ENCODE measurements around the gene PLEKHH1.

PLEKHH1 gene

DNA sequence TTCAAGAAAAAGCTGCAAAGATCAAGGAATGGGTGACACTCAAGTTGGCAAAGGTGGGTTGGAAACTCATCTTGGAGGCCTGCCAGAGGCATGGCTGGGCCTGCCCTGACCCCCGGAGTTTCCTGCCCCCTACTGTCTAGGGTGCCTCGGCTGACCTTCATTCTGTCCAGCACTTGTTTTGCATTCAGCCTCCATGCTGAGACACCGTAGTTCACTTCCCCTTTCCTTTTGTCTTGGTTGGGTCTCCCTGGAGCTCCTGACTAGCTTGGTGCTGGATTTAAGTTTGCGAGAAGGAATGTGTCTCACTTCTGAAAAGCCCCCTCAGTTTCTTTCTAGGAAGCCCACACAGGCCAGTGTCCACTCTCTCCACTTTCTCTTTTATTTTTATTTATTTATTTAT lies 26.5 kb downstream of the PLEKHH1 start:
- Mint-ChIP-seq H3K4me3 (no peak overlapping the region), H3K9me3 (no peaks in the 10 kb centered on the region), H3K36me3 (no peaks in the 10 kb centered on the region), H3K27me3 (no peaks in the 10 kb centered on the region), H3K27ac (no peak overlapping the region), H3K4me1 (peaks cover 6% of the 10 kb centered on the region)
- ATAC-seq: no peak

DNA sequence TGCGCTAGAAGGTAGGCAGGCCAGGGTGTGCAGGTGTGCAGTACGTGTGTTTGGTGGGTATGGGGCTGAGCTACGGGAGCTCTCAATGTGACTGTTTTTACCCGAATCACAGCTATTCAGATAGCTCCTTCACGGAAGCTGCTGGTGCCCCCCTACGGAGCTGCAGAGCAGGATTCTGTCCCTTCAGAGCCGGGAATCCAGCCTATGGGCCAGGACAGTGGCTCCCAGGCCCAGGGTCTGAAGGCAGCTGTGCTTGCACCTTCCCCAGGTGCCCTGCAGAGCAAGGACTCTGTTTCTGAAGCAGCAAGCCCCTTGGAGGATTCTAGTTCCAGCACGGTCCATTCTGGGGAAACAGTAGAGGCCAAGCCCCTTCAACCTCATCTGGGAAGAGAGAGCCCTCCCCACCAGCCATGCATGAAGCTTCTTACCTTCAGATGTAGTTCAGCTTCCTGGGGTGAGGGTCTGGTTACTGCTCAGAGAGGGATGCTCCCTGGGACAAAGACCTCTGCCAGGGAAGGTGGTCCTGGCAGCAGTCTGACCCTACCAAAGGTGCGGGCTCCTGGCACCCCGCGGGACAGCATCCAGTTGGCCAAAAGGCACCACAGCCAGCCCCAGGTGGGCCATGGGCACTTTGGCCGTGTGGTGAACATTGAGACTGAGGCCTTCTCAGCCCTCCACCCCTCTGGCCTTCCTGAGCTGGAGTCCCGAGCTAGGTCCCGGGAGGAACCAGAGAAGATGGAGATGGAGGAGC lies 29.1 kb downstream of the PLEKHH1 start:
- Mint-ChIP-seq H3K27ac (no peak overlapping the region), H3K4me1 (peaks cover 10% of the 10 kb centered on the region), H3K36me3 (no peaks in the 10 kb centered on the region), H3K9me3 (no peaks in the 10 kb centered on the region), H3K27me3 (no peaks in the 10 kb centered on the region), H3K4me3 (no peak overlapping the region)
- no peak for ATAC-seq

DNA sequence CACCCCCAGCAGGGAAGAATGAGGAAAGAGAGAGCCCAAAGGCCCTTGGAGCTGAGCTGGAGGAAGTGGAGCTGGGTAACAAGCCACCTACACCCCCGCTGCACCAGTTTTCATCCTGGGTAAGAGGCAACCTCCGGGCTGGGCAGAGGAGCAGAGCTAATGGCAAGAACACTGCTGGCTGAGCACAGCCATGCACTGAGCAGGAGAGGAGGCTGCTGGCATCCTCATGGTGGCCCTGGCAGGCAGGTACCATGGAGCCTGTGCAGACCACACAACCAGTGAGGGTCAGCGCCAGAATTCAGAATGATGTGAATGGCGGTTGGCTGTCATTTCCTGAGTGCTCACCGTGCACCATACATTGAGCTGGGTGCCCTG lies 29.7 kb downstream of the PLEKHH1 start:
- Mint-ChIP-seq H3K4me3 (no peak overlapping the region), H3K36me3 (no peaks in the 10 kb centered on the region), H3K27ac (no peak overlapping the region), H3K27me3 (no peaks in the 10 kb centered on the region), H3K9me3 (no peaks in the 10 kb centered on the region), H3K4me1 (peaks cover 10% of the 10 kb centered on the region)
- no peak for ATAC-seq

DNA sequence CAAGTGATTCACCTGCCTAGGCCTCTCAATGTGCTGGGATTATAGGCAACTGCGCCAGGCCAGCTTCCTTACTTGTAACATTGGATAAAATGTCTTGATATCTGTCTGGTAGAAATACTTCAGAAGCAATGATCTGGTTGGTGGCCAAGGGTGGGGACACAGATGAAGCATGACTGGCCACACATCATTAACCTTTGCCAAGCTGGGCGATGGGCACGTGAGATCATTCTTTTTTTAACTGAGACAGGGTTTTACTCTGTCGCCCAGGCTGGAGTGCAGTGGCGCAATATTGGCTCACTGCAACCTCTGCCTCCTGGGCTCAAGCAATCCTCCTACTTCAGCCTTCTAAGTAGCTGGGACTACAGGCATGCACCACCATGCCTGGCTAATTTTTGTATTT lies 31.1 kb downstream of the PLEKHH1 start:
- Mint-ChIP-seq H3K27me3 (no peaks in the 10 kb centered on the region), H3K4me3 (no peak overlapping the region), H3K36me3 (no peaks in the 10 kb centered on the region), H3K9me3 (no peaks in the 10 kb centered on the region), H3K27ac (no peak overlapping the region), H3K4me1 (peaks cover 10% of the 10 kb centered on the region)
- ATAC-seq: no peak

DNA sequence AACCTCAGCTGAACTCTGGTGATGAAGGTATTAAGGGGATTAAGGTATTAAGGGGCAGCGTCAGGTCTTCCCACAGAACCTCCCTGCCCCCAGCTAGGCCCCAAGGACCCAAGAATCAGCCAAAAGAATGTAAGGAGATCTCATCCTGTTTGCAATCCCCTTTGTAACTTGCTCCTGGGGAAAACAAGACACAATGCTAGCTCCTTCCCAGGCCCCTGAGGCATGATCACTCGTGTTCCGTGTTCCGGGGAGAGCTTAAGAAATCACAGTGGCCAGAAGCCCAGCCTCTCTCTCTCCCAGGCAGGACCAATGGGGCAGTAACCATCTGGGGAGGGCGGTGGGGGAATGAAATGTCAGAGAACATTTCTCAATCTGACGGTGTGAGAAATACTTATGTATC lies 33.8 kb downstream of the PLEKHH1 start:
- Mint-ChIP-seq H3K4me1 (peaks cover 17% of the 10 kb centered on the region), H3K9me3 (no peaks in the 10 kb centered on the region), H3K27me3 (no peaks in the 10 kb centered on the region), H3K27ac (no peak overlapping the region), H3K4me3 (no peak overlapping the region), H3K36me3 (no peaks in the 10 kb centered on the region)
- ATAC-seq: no peak

DNA sequence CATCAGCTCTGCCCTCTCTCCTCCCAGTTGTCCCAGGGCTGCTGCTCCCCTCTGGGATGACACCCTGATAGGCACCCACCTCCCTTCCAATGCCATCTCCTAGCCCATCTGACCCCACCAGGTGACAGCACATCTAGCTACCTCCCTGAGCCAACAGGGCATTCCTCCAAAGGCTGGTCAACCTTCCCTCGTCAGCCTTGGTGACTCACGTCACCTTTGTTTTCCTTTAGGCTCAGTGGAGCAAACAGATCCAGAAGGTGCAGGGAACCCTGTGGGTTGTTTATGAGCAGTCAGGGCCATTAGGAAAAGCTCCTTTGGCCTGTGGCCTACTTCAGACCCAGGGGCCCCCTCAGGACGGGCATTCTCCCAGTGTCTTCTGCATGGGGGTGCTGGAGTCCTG lies 34.6 kb downstream of the PLEKHH1 start:
- H3K36me3 Mint-ChIP-seq: no peaks in the 10 kb centered on the region
- peaks cover 2% of the 10 kb centered on the region for H3K27me3 Mint-ChIP-seq
- no peak overlapping the region for H3K27ac Mint-ChIP-seq
- no peak overlapping the region for H3K4me3 Mint-ChIP-seq
- peaks cover 17% of the 10 kb centered on the region for H3K4me1 Mint-ChIP-seq
- no peak for ATAC-seq
- no peaks in the 10 kb centered on the region for H3K9me3 Mint-ChIP-seq

DNA sequence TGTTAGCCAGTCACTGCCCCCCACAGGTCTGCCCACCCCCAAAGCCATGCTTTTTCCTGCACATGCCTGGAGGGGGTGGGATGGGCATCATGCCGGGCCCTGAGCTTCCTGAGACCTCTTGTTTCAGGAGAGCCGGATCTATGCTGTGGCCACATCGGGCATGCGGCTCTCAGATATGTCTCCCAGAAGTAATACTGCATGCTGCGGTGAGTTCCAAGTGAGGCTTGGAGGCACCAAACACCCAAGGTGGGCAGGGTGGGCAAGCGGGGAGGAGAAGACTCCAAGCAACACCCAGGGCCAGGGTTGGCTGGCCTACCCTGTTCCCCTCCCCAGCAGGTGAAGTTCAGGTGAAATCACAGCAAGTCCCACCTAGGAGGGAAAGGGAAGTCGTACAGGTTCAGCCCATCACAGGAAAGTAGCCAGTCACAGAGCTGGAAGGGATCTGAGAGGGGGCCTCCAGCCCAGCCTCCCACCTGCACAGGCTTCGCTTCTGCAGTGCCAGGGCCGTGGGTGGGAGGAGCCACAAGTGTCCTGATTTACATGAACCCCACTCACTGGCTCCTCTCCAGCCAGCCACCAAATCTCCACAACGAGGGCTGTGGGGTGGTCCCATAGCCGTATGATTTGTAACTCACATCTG lies 36.0 kb downstream of the PLEKHH1 start:
- H3K9me3 Mint-ChIP-seq: no peaks in the 10 kb centered on the region
- no peak overlapping the region for H3K4me3 Mint-ChIP-seq

DNA sequence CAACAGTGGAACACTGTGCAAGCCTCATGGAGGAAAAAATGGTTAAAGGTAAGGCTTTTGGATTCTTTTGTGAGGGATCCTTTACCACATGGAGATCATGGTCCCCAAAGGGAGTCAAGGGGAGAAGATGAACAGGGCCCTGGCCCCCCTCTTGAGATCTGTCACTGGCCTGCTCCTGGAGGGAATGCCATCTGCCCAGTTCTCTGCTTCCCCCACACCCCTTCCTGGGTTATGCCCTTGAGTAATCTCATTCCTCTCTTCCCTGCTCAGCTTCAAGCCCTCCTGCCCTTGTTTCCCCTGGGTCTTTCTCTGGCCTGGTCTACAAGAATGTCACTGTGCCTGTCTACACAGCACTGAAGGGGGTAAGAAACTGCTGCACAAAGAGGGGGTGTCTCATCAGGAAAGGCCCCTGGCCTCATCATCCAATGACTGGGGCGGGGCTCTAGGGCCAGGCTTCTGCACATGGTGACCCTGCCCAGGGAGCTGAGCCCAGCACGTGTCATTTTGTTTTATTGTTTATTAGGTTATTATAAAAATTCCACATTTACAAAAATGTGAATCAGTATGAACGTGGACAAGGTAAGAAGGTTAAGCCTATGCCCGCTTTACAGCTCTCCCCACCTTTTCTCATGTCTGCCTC lies 36.7 kb downstream of the PLEKHH1 start:
- Mint-ChIP-seq H3K9me3 (no peaks in the 10 kb centered on the region), H3K4me1 (peaks cover 10% of the 10 kb centered on the region), H3K36me3 (no peaks in the 10 kb centered on the region), H3K4me3 (no peak overlapping the region), H3K27ac (no peak overlapping the region), H3K27me3 (peaks cover 7% of the 10 kb centered on the region)
- ATAC-seq: no peak

More for the DNA sequence above, 36.0 kb downstream of the PLEKHH1 start:
- no peak overlapping the region for H3K27ac Mint-ChIP-seq
- no peak for ATAC-seq
- H3K36me3 Mint-ChIP-seq: no peaks in the 10 kb centered on the region
- H3K4me1 Mint-ChIP-seq: peaks cover 16% of the 10 kb centered on the region
- peaks cover 7% of the 10 kb centered on the region for H3K27me3 Mint-ChIP-seq

GRCh38 chr14:67570453-67570852 lies 37.4 kb downstream of the PLEKHH1 start:
- ATAC-seq: no peak
- no peaks in the 10 kb centered on the region for H3K9me3 Mint-ChIP-seq
- no peak overlapping the region for H3K4me3 Mint-ChIP-seq
- peaks cover 7% of the 10 kb centered on the region for H3K4me1 Mint-ChIP-seq
- H3K27me3 Mint-ChIP-seq: peaks cover 7% of the 10 kb centered on the region
- H3K27ac Mint-ChIP-seq: no peak overlapping the region
- H3K36me3 Mint-ChIP-seq: no peaks in the 10 kb centered on the region

- ATAC-seq: peak; percentile 78
- Mint-ChIP-seq H3K4me1 (peaks cover 7% of the 10 kb centered on the region), H3K27ac (no peak overlapping the region), H3K9me3 (no peaks in the 10 kb centered on the region), H3K36me3 (no peaks in the 10 kb centered on the region), H3K27me3 (peaks cover 7% of the 10 kb centered on the region), H3K4me3 (no peak overlapping the region)
Observed at GRCh38 chr14:67571275-67571990, 38.3 kb downstream of the PLEKHH1 start.

- Mint-ChIP-seq H3K9me3 (no peaks in the 10 kb centered on the region), H3K4me3 (no peak overlapping the region), H3K27me3 (peaks cover 7% of the 10 kb centered on the region), H3K27ac (no peak overlapping the region), H3K4me1 (peaks cover 7% of the 10 kb centered on the region), H3K36me3 (no peaks in the 10 kb centered on the region)
- no peak for ATAC-seq
Observed at GRCh38 chr14:67571991-67572323, 38.9 kb downstream of the PLEKHH1 start.

DNA sequence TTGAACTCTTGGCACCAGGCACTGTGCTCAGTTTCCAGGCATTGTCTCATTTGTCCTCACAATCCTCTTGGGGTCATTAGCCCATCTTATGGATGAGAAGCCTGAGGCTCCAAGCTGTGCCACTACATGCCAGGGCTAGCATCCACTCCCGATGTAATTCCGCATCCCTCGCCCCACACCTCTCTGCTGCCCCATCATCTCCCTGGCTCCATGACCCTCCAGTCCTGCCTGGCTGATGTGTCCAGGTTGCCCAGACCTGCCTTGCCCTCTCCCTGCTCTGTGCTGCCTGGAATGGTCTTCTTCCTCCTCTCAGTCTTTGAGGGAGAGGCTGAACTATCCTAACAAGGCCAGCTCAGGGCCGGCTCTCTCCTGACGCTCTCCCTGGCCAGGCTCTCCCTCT lies 39.5 kb downstream of the PLEKHH1 start:
- Mint-ChIP-seq H3K27ac (no peak overlapping the region), H3K4me3 (no peak overlapping the region)

GRCh38 chr14:67573228-67574010 lies 40.3 kb downstream of the PLEKHH1 start:
- Mint-ChIP-seq H3K27ac (no peak overlapping the region), H3K9me3 (no peaks in the 10 kb centered on the region), H3K36me3 (no peaks in the 10 kb centered on the region), H3K4me3 (no peak overlapping the region), H3K27me3 (peaks cover 7% of the 10 kb centered on the region), H3K4me1 (peaks cover 7% of the 10 kb centered on the region)
- ATAC-seq: no peak

More for the DNA sequence above, 39.5 kb downstream of the PLEKHH1 start:
- Mint-ChIP-seq H3K9me3 (no peaks in the 10 kb centered on the region), H3K27me3 (peaks cover 7% of the 10 kb centered on the region), H3K4me1 (peaks cover 7% of the 10 kb centered on the region), H3K36me3 (no peaks in the 10 kb centered on the region)
- no peak for ATAC-seq

DNA sequence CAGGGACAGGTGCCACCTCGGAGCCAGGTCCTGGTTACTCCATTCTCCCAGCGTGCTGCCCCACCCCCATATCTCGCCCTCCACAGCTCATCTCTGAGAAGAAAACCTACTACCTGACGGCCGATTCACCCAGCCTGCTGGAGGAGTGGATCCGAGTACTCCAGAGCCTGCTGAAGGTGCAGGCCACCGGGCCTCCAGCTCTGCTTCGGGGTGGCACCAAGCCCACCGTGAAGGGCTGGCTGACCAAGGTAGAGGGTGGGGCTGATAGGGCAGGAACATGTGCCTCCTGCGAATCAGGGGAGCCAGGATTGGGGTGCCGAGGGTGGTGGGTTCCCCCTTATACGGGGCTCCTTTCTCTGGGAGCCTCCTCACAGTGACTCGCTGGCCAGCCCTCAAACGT lies 41.1 kb downstream of the PLEKHH1 start:
- no peak overlapping the region for H3K4me3 Mint-ChIP-seq
- H3K36me3 Mint-ChIP-seq: no peaks in the 10 kb centered on the region
- H3K27ac Mint-ChIP-seq: no peak overlapping the region
- H3K9me3 Mint-ChIP-seq: no peaks in the 10 kb centered on the region
- H3K27me3 Mint-ChIP-seq: peaks cover 7% of the 10 kb centered on the region
- no peak for ATAC-seq
- peaks cover 7% of the 10 kb centered on the region for H3K4me1 Mint-ChIP-seq

GRCh38 chr14:67574806-67575205 lies 41.7 kb downstream of the PLEKHH1 start:
- no peak overlapping the region for H3K4me3 Mint-ChIP-seq
- no peaks in the 10 kb centered on the region for H3K36me3 Mint-ChIP-seq
- H3K27me3 Mint-ChIP-seq: peaks cover 7% of the 10 kb centered on the region
- H3K27ac Mint-ChIP-seq: no peak overlapping the region
- ATAC-seq: no peak
- peaks cover 7% of the 10 kb centered on the region for H3K4me1 Mint-ChIP-seq
- H3K9me3 Mint-ChIP-seq: no peaks in the 10 kb centered on the region
